T-cell (primary cell): ENCODE results near the gene PLEKHM1. TPM values are rescaled to one million over a fixed set of nuclear protein-coding genes. Genes with fewer than 3 reads are reported as not detected.
A peak's percentile ranks its signal among the peaks of the same experiment; 100 is the strongest.

Experiments used
- ATAC-seq, 4 experiments: fragments of 200-7000 bp in 3 of 4; fragments of 150-1000 bp in 1 of 4; cut with Tn5 transposase; replicated peaks in 1 of 4; 1 replicate in 3 of 4; 2 replicates in 1 of 4; pipeline ENCODE4 v1.10.0; 2021; ENCODE audit warnings: moderate library complexity in 3 of 4, mild to moderate bottlenecking in 2 of 4, moderate number of reproducible peaks in 1 of 4
- CTCF ChIA-PET, 2 donors: fragments of 300-600 bp; sonication (Branson Sonifier 250); formaldehyde crosslinking; loops; one replicate each; lab custom pipeline; 2022; ENCODE audit warnings: antibody characterized with exemption in 2 of 2; lab: Charles Lee
- POLR2A ChIA-PET, 2 donors: fragments of 300-600 bp; sonication (Branson Sonifier 250); formaldehyde crosslinking; loops; one replicate each; lab custom pipeline; 2022; ENCODE audit warnings: antibody characterized with exemption in 2 of 2; lab: Charles Lee
- DNase-seq, 35 experiments: peaks; one replicate each; pipeline versions ENCODE4 v3.0.0 to v3.0.0-alpha.2; 2013 to 2023
- H3K27ac ChIP-seq: one replicate; pipeline ENCODE4 v1.5.1; 2013; ENCODE audit warnings: low read length
- H3K27me3 ChIP-seq, 2 experiments: replicated peaks in 1 of 2; 1 replicate in 1 of 2; 2 replicates in 1 of 2; pipeline versions ENCODE4 v1.6.1 to v1.7.0; 2013; ENCODE audit warnings: low read length in 1 of 2, mixed read lengths in 1 of 2; ENCODE audit not compliant: control insufficient read depth in 2 of 2, insufficient read depth in 2 of 2; ENCODE audit errors: extremely low read depth in 1 of 2
- H3K36me3 ChIP-seq, 2 donors: 1 replicate in 1 of 2; 2 replicates in 1 of 2; pipeline versions ENCODE4 v1.6.1 to v1.7.0; 2013; ENCODE audit warnings: low read length in 1 of 2; ENCODE audit not compliant: control insufficient read depth in 2 of 2, insufficient read depth in 1 of 2; ENCODE audit errors: extremely low read depth in 1 of 2
- H3K4me1 ChIP-seq, 2 experiments: 1 replicate in 1 of 2; 2 replicates in 1 of 2; pipeline versions ENCODE4 v1.6.1 to v1.7.0; 2013; ENCODE audit warnings: low read length in 2 of 2, mixed read lengths in 1 of 2; ENCODE audit not compliant: insufficient read depth in 2 of 2, control insufficient read depth in 1 of 2; ENCODE audit errors: extremely low read depth in 1 of 2
- H3K4me3 ChIP-seq, 2 donors: 1 replicate in 1 of 2; 2 replicates in 1 of 2; pipeline versions ENCODE4 v1.5.1 to v1.7.0; 2013; ENCODE audit warnings: mild to moderate bottlenecking in 2 of 2, low read length in 1 of 2, moderate library complexity in 1 of 2; ENCODE audit not compliant: control insufficient read depth in 1 of 2; ENCODE audit errors: extremely low read depth in 1 of 2
- H3K9me3 ChIP-seq: 2 replicates; pipeline ENCODE4 v1.7.0; 2013
- H3K27ac Mint-ChIP-seq, 2 donors: one replicate each; pipeline ENCODE4 v1.8.0; 2020 to 2021; ENCODE audit warnings: mild to moderate bottlenecking in 2 of 2, mixed read lengths in 2 of 2
- H3K27me3 Mint-ChIP-seq, 2 donors: one replicate each; pipeline ENCODE4 v1.8.0; 2021 to 2022; ENCODE audit warnings: mixed read lengths in 2 of 2
- H3K36me3 Mint-ChIP-seq: one replicate; pipeline ENCODE4 v1.8.0; 2021; ENCODE audit warnings: mixed read lengths
- H3K4me1 Mint-ChIP-seq, 3 donors: one replicate each; pipeline ENCODE4 v1.8.0; 2020 to 2022; ENCODE audit warnings: mixed read lengths in 3 of 3, mild to moderate bottlenecking in 1 of 3
- H3K4me3 Mint-ChIP-seq, 3 donors: one replicate each; pipeline ENCODE4 v1.8.0; 2020 to 2022; ENCODE audit warnings: mild to moderate bottlenecking in 3 of 3, mixed read lengths in 3 of 3, moderate library complexity in 3 of 3
- H3K9me3 Mint-ChIP-seq, 3 donors: one replicate each; pipeline ENCODE4 v1.8.0; 2020 to 2022; ENCODE audit warnings: mixed read lengths in 3 of 3
- WGBS: methylation state at CpG from one replicate; pipeline ENCODE4 v1.1.5; 2013; ENCODE audit warnings: missing lambda C conversion rate; ENCODE audit not compliant: insufficient coverage; 5-methylcytosine and 5-hydroxymethylcytosine counted together
- total RNA-seq, 35 experiments: library from RNA in 6 of 35; stranded (reverse) in 6 of 35; fragments of 120-200 nt in 1 of 35; gene quantifications; one replicate each; pipeline versions ENCODE4 v1.2.1 to v1.2.4 and lab custom pipeline; 2013 to 2026

Gene PLEKHM1
- total RNA-seq, 5 donors from 2014 or later (not counting 1 experiment from before 2014, with no cell fraction given), result 77.8 to 105 (median 79.4) TPM

DNA sequence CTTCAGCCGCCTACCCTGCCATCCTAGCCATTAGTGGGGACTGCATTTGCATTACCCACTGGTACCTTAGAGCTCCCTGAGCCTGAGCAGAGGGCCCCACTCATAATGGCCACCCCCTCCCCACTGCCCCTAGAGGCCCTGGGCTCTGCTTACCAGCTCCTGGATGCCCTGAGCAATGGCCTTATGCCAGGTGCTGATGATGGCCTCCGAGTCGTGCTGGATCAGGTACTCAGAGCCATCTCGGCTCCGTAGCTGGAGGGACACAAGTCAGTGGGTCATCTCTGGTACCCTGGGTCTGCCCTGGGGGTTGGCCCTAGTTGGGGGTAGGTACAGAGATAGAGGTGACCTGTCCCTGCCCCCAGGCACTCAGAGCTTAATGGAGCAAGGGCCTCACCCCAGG lies 92.7 kb downstream of the PLEKHM1 start:
- Histone ChIP-seq H3K4me1 (peaks cover 0 to 6% of the 10 kb centered on the region in 2 experiments), H3K4me3 (no peak overlapping the region), H3K9me3 (no peaks in the 10 kb centered on the region), H3K36me3 (peaks cover 26 to 86% of the 10 kb centered on the region in 2 donors), H3K27me3 (no peaks in the 10 kb centered on the region), H3K27ac (no peak overlapping the region)
- H3K4me3 Mint-ChIP-seq, result no peak overlapping the region
- ChIA-PET POLR2A (no interaction called here), CTCF (interaction anchor here in 1 of 2 donors (1.0 kb wide), 1 partner anchor 9 kb away, joined by 3 read pairs; no protein-coding TSS in a partner anchor)
- 93% methylated on average over 5 of the region's 5 CpGs for WGBS
- no peak overlapping the region for H3K27ac Mint-ChIP-seq
- no peak for ATAC-seq
- H3K27me3 Mint-ChIP-seq, result no peaks in the 10 kb centered on the region
- no peaks in the 10 kb centered on the region for H3K9me3 Mint-ChIP-seq
- peaks cover 48% of the 10 kb centered on the region for H3K36me3 Mint-ChIP-seq
- no peak for DNase-seq
- peaks cover 0 to 6% (median 1%) of the 10 kb centered on the region in 3 donors for H3K4me1 Mint-ChIP-seq

DNA sequence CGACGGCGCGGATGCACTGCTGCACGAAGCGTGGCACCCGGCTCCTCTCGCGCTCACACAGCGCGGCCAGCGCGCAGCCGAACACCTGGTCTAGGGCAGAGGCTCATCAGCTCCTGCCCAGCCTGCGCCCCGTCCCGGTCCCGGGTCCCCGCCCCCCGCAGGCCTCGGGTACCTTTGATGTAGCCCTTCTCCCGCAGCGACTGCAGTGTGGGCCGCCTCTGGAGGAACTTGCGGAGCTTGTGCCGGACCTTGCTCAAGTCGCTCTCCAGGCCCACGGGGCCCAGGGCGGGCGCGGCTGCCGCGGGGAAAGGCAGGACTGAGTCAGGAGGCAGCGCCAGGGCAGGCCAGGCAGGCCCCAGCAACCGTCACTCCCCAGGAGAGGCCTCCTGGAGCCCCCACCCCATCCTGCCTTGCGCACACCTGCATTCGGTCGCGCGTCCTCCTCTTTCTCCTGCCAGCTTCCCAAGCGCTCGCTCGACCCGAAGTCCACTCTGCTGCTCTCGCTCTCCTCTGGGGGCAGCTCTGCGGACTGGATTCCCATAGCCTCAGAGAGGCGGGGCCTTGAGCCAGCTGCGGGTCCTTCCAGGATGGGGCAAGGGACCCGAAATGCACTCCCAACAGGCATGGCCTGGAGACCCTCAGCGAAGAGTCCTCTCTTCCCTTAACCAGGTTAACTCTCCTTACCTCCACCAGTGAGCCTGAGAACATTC lies 93.9 kb downstream of the PLEKHM1 start:
- WGBS, result 97% methylated on average over 49 of the region's 50 CpGs
- no peaks in the 10 kb centered on the region for H3K9me3 ChIP-seq
- no peak overlapping the region for H3K27ac ChIP-seq
- H3K4me3 Mint-ChIP-seq, result no peak overlapping the region
- peaks cover 43% of the 10 kb centered on the region for H3K36me3 Mint-ChIP-seq
- ChIA-PET CTCF (interaction anchor here in 1 of 2 donors (0.6 kb wide), 1 partner anchor 118 kb away, joined by 3 read pairs; no protein-coding TSS in a partner anchor), POLR2A (no interaction called here)
- no peak overlapping the region for H3K4me3 ChIP-seq
- H3K9me3 Mint-ChIP-seq, result no peaks in the 10 kb centered on the region
- H3K27ac Mint-ChIP-seq, result no peak overlapping the region
- no peaks in the 10 kb centered on the region for H3K27me3 ChIP-seq
- no peaks in the 10 kb centered on the region for H3K27me3 Mint-ChIP-seq
- H3K4me1 Mint-ChIP-seq, result peaks cover 0 to 6% (median 1%) of the 10 kb centered on the region in 3 donors
- H3K36me3 ChIP-seq, result peaks cover 22 to 75% of the 10 kb centered on the region in 2 donors
- ATAC-seq (no peak), DNase-seq (no peak)
- H3K4me1 ChIP-seq, result peaks cover 0 to 6% of the 10 kb centered on the region in 2 experiments

DNA sequence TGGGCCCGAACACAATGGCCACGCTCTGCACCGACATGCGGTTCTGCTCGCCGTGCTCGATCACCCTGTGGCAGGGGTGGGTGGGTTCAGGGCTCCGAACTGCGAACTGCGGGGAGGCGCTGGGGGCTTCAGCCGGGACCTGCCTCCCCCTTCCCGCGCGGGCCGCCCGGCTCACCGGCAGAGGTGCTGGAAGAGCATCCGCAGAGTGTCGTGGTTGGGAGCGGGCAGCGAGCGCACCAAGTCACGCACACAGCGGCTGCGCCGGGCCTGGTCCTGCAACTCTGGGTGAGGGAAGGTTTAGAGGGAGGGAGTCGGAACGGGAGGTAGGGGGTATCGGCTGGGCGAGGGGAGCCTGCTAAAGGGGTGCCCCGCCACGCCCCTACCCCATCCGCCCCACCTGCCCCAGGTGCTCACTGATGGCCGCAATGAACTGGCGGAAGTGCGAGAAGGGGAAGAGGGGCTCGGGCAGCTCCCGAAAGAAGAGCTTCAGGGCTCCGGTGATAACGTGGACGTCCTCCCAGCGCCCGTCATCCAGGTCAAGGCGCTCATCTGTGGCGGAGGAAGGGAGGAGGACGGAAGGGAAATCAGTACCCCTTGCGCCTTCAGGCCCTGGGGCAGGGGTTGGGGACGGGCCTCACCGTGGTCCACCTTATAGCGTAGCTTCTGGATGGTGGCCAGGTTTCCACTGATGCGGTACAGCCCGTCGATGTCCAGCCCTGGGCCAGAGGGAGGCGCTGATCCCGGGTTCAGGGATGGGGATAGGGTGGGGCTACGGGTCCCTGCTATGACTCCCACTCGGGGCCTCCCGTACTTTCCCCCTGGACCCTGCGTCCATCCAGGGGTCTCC lies 94.7 kb downstream of the PLEKHM1 start:
- POLR2A ChIA-PET, result no interaction called here
- WGBS, result 96% methylated on average over 53 of the region's 60 CpGs
- CTCF ChIA-PET, result interaction anchor here (0.5 to 0.6 kb wide), 2 partner anchors 117 to 860 kb away, joined by 3 read pairs; no protein-coding TSS in a partner anchor
- H3K4me1 ChIP-seq, result peaks cover 0 to 6% of the 10 kb centered on the region in 2 experiments
- DNase-seq, result no peak
- ATAC-seq, result peak in 1 of 4 experiments; percentile 12
- H3K27ac ChIP-seq, result no peak overlapping the region
- Mint-ChIP-seq H3K27ac (no peak overlapping the region), H3K9me3 (no peaks in the 10 kb centered on the region), H3K4me1 (peaks cover 1 to 11% (median 2%) of the 10 kb centered on the region in 3 donors), H3K36me3 (peaks cover 37% of the 10 kb centered on the region), H3K4me3 (no peak overlapping the region), H3K27me3 (no peaks in the 10 kb centered on the region)
- no peaks in the 10 kb centered on the region for H3K9me3 ChIP-seq
- H3K27me3 ChIP-seq, result peaks cover 0 to 6% of the 10 kb centered on the region in 2 experiments
- H3K4me3 ChIP-seq, result no peak overlapping the region
- H3K36me3 ChIP-seq, result peaks cover 17 to 66% of the 10 kb centered on the region in 2 donors

DNA sequence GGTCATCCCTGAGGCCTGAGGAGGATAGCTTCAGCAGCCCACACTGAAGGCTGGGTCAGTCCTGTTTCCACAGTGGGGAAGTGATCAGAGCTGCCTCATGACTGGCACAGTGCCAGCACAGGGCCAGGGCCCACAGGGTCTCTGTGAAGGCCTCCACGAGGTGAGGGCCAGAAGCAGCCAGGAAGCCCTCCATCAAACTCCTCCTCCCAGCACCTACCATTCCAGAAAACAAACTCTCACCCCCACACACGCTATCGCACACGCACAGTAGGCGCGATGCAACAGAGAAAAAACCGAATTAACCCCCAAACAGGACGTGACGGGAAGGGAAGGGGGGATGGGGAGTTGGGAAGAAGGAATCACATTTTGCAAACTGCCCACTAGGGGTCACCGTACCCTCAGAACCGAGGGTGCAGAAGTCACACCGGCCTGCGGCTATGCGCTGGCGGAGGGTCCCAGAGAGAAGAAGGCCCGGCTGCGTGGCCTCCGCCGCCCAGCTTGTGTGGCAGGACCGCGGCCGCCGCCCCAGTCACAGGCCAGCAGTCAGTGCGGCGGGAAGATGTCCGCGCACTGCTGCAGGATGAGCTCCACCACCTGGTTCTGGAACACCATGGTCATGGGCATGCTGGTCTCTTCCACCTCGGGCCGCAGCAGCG lies 95.5 kb downstream of the PLEKHM1 start:
- ChIA-PET CTCF (interaction anchor here in 1 of 2 donors (0.5 kb wide), 1 partner anchor 861 kb away, joined by 3 read pairs; no protein-coding TSS in a partner anchor), POLR2A (no interaction called here)
- Mint-ChIP-seq H3K27ac (no peak overlapping the region), H3K4me1 (peaks cover 1 to 11% (median 2%) of the 10 kb centered on the region in 3 donors), H3K4me3 (no peak overlapping the region), H3K9me3 (no peaks in the 10 kb centered on the region), H3K27me3 (no peaks in the 10 kb centered on the region), H3K36me3 (peaks cover 31% of the 10 kb centered on the region)
- H3K9me3 ChIP-seq, result no peaks in the 10 kb centered on the region
- H3K4me1 ChIP-seq, result peaks cover 0 to 6% of the 10 kb centered on the region in 2 experiments
- WGBS, result 71% methylated on average over 21 of the region's 30 CpGs
- no peak overlapping the region for H3K27ac ChIP-seq
- H3K36me3 ChIP-seq, result peaks cover 15 to 60% of the 10 kb centered on the region in 2 donors
- H3K4me3 ChIP-seq, result no peak overlapping the region
- peak; percentile 45 to 70 (median 52) for ATAC-seq
- H3K27me3 ChIP-seq, result peaks cover 0 to 8% of the 10 kb centered on the region in 2 experiments
- DNase-seq, result peak in 15 of 35 experiments; percentile 7 to 68 (median 27)

DNA sequence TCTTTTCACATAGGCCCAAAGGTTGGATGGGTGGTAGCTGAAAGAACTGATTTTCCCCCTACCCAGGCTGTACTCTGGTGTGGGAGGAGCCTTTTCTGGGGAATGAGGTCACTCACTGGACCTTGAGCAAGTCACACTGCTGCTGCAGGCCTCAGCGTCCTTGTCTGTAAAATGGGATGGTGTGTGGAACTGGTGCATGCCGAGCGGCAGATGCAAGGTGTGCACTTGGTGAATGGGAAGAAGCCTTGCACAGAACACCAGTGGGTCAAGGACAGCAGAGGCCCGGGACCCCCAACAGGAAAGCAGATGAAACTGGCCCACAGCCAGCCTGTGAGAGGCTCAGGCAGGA lies 96.0 kb downstream of the PLEKHM1 start:
- ChIA-PET POLR2A (no interaction called here), CTCF (no interaction called here)
- Histone ChIP-seq H3K27ac (no peak overlapping the region), H3K4me1 (peaks cover 0 to 6% of the 10 kb centered on the region in 2 experiments), H3K4me3 (no peak overlapping the region), H3K9me3 (no peaks in the 10 kb centered on the region), H3K36me3 (peaks cover 15 to 55% of the 10 kb centered on the region in 2 donors), H3K27me3 (peaks cover 0 to 10% of the 10 kb centered on the region in 2 experiments)
- H3K4me3 Mint-ChIP-seq, result no peak overlapping the region
- peaks cover 1 to 11% (median 2%) of the 10 kb centered on the region in 3 donors for H3K4me1 Mint-ChIP-seq
- no peak for DNase-seq
- H3K9me3 Mint-ChIP-seq, result no peaks in the 10 kb centered on the region
- WGBS, result 82% methylated on average over 4 of the region's 4 CpGs
- H3K27ac Mint-ChIP-seq, result no peak overlapping the region
- H3K27me3 Mint-ChIP-seq, result peaks cover 0 to 2% of the 10 kb centered on the region in 2 donors
- no peak for ATAC-seq
- H3K36me3 Mint-ChIP-seq, result peaks cover 29% of the 10 kb centered on the region

DNA sequence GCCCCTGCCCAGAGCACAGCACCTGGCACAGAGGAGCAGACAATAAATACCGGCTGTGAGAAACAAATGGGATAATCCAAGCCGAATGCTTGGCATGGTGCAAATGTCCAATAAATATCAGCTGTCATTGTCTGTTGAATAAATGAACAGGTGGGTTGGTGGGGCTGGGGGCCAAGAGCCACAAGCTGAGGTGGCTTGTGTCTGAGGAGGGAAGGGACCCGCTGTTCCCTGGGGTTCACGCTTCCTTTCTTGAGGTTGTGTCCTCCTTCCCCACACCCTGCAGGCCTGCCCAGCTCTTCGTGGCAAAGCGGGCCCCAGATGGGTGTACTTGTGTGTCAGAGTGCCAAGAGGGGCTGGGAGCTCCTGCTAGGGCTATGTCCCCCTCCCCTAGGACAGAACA lies 96.4 kb downstream of the PLEKHM1 start:
- ChIA-PET CTCF (no interaction called here), POLR2A (no interaction called here)
- no peak overlapping the region for H3K4me3 ChIP-seq
- no CpG with 5 or more reads among the region's 6 CpGs for WGBS
- H3K27ac ChIP-seq, result no peak overlapping the region
- DNase-seq (no peak), ATAC-seq (no peak)
- peaks cover 0 to 9% of the 10 kb centered on the region in 2 experiments for H3K4me1 ChIP-seq
- H3K9me3 ChIP-seq, result no peaks in the 10 kb centered on the region
- no peaks in the 10 kb centered on the region for H3K9me3 Mint-ChIP-seq
- no peak overlapping the region for H3K4me3 Mint-ChIP-seq
- H3K36me3 Mint-ChIP-seq, result peaks cover 26% of the 10 kb centered on the region
- peaks cover 1 to 12% (median 2%) of the 10 kb centered on the region in 3 donors for H3K4me1 Mint-ChIP-seq
- no peak overlapping the region for H3K27ac Mint-ChIP-seq
- peaks cover 0 to 3% of the 10 kb centered on the region in 2 donors for H3K27me3 Mint-ChIP-seq
- H3K27me3 ChIP-seq, result peaks cover 0 to 14% of the 10 kb centered on the region in 2 experiments
- H3K36me3 ChIP-seq, result peaks cover 15 to 52% of the 10 kb centered on the region in 2 donors
